ENCODE results near the gene GPR3.

GPR3 gene

GRCh38 chr1:27361553-27361952 is 30.9 kb upstream of the GPR3 start:
- DNase-seq (ENCODE audit: extremely low spot score): no peak
- ChIA-PET CTCF (no interaction called here), POLR2A (no interaction called here)
- TF ChIP-seq HDGF (IDR thresholded peaks at IDR 0.05; ENCODE audit: borderline replicate concordance): no peak
- TF ChIP-seq FOXK2 (IDR thresholded peaks at IDR 0.05): no peak

GRCh38 chr1:27363766-27364695 is 28.4 kb upstream of the GPR3 start:
- CTCF ChIA-PET: no interaction called here
- POLR2A ChIA-PET: interaction anchor here (3.0 to 4.0 kb wide), 2 partner anchors 14 to 22 kb away, joined by 24 to 26 read pairs; partner anchors contain the start of gene SYTL1
- TF ChIP-seq ELF4 (IDR thresholded peaks at IDR 0.05): no peak
- TF ChIP-seq FOXM1 (IDR thresholded peaks at IDR 0.05; ENCODE audit: borderline replicate concordance): no peak
- TF ChIP-seq BHLHE40 (IDR thresholded peaks at IDR 0.05; ENCODE audit: borderline replicate concordance): no peak
- TF ChIP-seq PKNOX1 (IDR thresholded peaks at IDR 0.05): no peak
- TF ChIP-seq SP1 (IDR thresholded peaks at IDR 0.05): no peak
- TF ChIP-seq TARDBP (IDR thresholded peaks at IDR 0.05): no peak
- no peak for TF ChIP-seq L3MBTL2 (conservative IDR thresholded peaks at IDR 0.05)
- no peak for TF ChIP-seq FOXA1 (IDR thresholded peaks at IDR 0.05)
- no peak for TF ChIP-seq SUZ12 (IDR thresholded peaks at IDR 0.05)
- TF ChIP-seq CTBP1 (IDR thresholded peaks at IDR 0.05; ENCODE audit: borderline replicate concordance): no peak
- no peak for TF ChIP-seq HDGF (IDR thresholded peaks at IDR 0.05; ENCODE audit: borderline replicate concordance)
- no peak for TF ChIP-seq FOXK2 (IDR thresholded peaks at IDR 0.05)
- no peak for TF ChIP-seq ZNF384 (IDR thresholded peaks at IDR 0.05)
- no peak for TF ChIP-seq LEF1 (IDR thresholded peaks at IDR 0.05; ENCODE audit: borderline replicate concordance)
- no peak for TF ChIP-seq NFRKB (IDR thresholded peaks at IDR 0.05)
- no peak for TF ChIP-seq ARNT (IDR thresholded peaks at IDR 0.05)
- no peak for DNase-seq (ENCODE audit: extremely low spot score)

- no peak for DNase-seq (ENCODE audit: extremely low spot score)
- ChIA-PET POLR2A (interaction anchor here (0.5 to 4.0 kb wide), 19 partner anchors 8 to 379 kb away, joined by 3 to 26 read pairs (median 5); partner anchors contain the start of genes CD164L2, FCN3, SLC9A1 and SYTL1), CTCF (interaction anchor here (0.6 to 2.6 kb wide), 4 partner anchors 8 to 65 kb away, joined by 3 to 9 read pairs (median 6); partner anchors contain the start of gene CD164L2)
- TF ChIP-seq ELF4 (IDR thresholded peaks at IDR 0.05) (no peak), SP1 (IDR thresholded peaks at IDR 0.05) (no peak), FOXM1 (IDR thresholded peaks at IDR 0.05; ENCODE audit: borderline replicate concordance) (no peak), HDGF (IDR thresholded peaks at IDR 0.05; ENCODE audit: borderline replicate concordance) (no peak), LEF1 (IDR thresholded peaks at IDR 0.05; ENCODE audit: borderline replicate concordance) (no peak), BHLHE40 (IDR thresholded peaks at IDR 0.05; ENCODE audit: borderline replicate concordance) (no peak), CTBP1 (IDR thresholded peaks at IDR 0.05; ENCODE audit: borderline replicate concordance) (no peak), FOXK2 (IDR thresholded peaks at IDR 0.05) (no peak), NFRKB (IDR thresholded peaks at IDR 0.05) (no peak), SUZ12 (IDR thresholded peaks at IDR 0.05) (no peak), ARNT (IDR thresholded peaks at IDR 0.05) (no peak), TARDBP (IDR thresholded peaks at IDR 0.05) (no peak), FOXA1 (IDR thresholded peaks at IDR 0.05) (no peak), PKNOX1 (IDR thresholded peaks at IDR 0.05) (no peak), L3MBTL2 (conservative IDR thresholded peaks at IDR 0.05) (no peak), ZNF384 (IDR thresholded peaks at IDR 0.05) (no peak)
Observed at GRCh38 chr1:27364696-27365371, 27.6 kb upstream of the GPR3 start.

GRCh38 chr1:27365372-27366112 is 26.9 kb upstream of the GPR3 start:
- ChIA-PET POLR2A (interaction anchor here (0.5 to 4.0 kb wide), 22 partner anchors 9 to 380 kb away, joined by 3 to 26 read pairs (median 5); partner anchors contain the start of genes CD164L2, FCN3, SLC9A1 and SYTL1), CTCF (interaction anchor here (0.5 to 3.8 kb wide), 9 partner anchors 8 to 354 kb away, joined by 3 to 25 read pairs (median 3); partner anchors contain the start of gene CD164L2)
- DNase-seq (ENCODE audit: extremely low spot score): peak; percentile 90
- TF ChIP-seq SP1 (IDR thresholded peaks at IDR 0.05): peak; percentile 83
- TF ChIP-seq TARDBP (IDR thresholded peaks at IDR 0.05): no peak

GRCh38 chr1:27366113-27366410 is 26.4 kb upstream of the GPR3 start:
- peak; percentile 74 for DNase-seq (ENCODE audit: extremely low spot score)
- TF ChIP-seq ARNT (IDR thresholded peaks at IDR 0.05) (no peak), SUZ12 (IDR thresholded peaks at IDR 0.05) (no peak), BHLHE40 (IDR thresholded peaks at IDR 0.05; ENCODE audit: borderline replicate concordance) (no peak), L3MBTL2 (conservative IDR thresholded peaks at IDR 0.05) (no peak), FOXK2 (IDR thresholded peaks at IDR 0.05) (no peak), HDGF (IDR thresholded peaks at IDR 0.05; ENCODE audit: borderline replicate concordance) (no peak), ZNF384 (IDR thresholded peaks at IDR 0.05) (no peak), ELF4 (IDR thresholded peaks at IDR 0.05) (no peak), NFRKB (IDR thresholded peaks at IDR 0.05) (no peak), FOXM1 (IDR thresholded peaks at IDR 0.05; ENCODE audit: borderline replicate concordance) (no peak), LEF1 (IDR thresholded peaks at IDR 0.05; ENCODE audit: borderline replicate concordance) (no peak), FOXA1 (IDR thresholded peaks at IDR 0.05) (no peak), SP1 (IDR thresholded peaks at IDR 0.05) (no peak), TARDBP (IDR thresholded peaks at IDR 0.05) (no peak), PKNOX1 (IDR thresholded peaks at IDR 0.05) (no peak), CTBP1 (IDR thresholded peaks at IDR 0.05; ENCODE audit: borderline replicate concordance) (no peak)
- POLR2A ChIA-PET: interaction anchor here (1.0 to 4.0 kb wide), 22 partner anchors 9 to 211 kb away, joined by 3 to 26 read pairs (median 4); partner anchors contain the start of genes CD164L2, FCN3, SLC9A1 and SYTL1
- CTCF ChIA-PET: interaction anchor here (0.5 to 3.8 kb wide), 11 partner anchors 9 to 354 kb away, joined by 3 to 25 read pairs (median 3); partner anchors contain the start of gene CD164L2

Data from HEK293T (cell line).